HEK293 (cell line): Measurements from ENCODE around the gene NOPCHAP1.

Experiments used
- BCL11B ChIP-seq: fragments of 450-650 bp; formaldehyde crosslinking; IDR thresholded peaks from 2 replicates; pipeline ENCODE4 v1.5.1; 2016; ENCODE audit warnings: low read depth, missing biosample characterization, missing genetic modification characterization
- HOXA7 ChIP-seq: sonication (generic); formaldehyde crosslinking; IDR thresholded peaks from 2 replicates; pipeline ENCODE4 v1.8.1; 2022; ENCODE audit warnings: missing genetic modification reagents, borderline replicate concordance
- KLF10 ChIP-seq: fragments of 450-650 bp; IDR thresholded peaks from 2 replicates; pipeline ENCODE4 v1.5.1; 2018; ENCODE audit warnings: missing biosample characterization, mild to moderate bottlenecking, missing genetic modification characterization
- PRDM1 ChIP-seq: fragments of 450-650 bp; formaldehyde crosslinking; IDR thresholded peaks from 2 replicates; pipeline ENCODE4; 2016; ENCODE audit warnings: missing biosample characterization, missing genetic modification characterization
- RBAK ChIP-seq: fragments of 450-650 bp; formaldehyde crosslinking; IDR thresholded peaks from 2 replicates; pipeline ENCODE4 v1.5.1; 2016; ENCODE audit warnings: missing biosample characterization, missing genetic modification characterization
- ZBTB17 ChIP-seq: fragments of 450-650 bp; formaldehyde crosslinking; IDR thresholded peaks from 2 replicates; pipeline ENCODE4 v1.5.1; 2016; ENCODE audit warnings: missing biosample characterization, missing genetic modification characterization
- ZIC2 ChIP-seq: fragments of 450-650 bp; formaldehyde crosslinking; IDR thresholded peaks from 2 replicates; pipeline ENCODE4 v1.5.1; 2016; ENCODE audit warnings: missing biosample characterization, missing genetic modification characterization
- ZNF121 ChIP-seq: fragments of 450-650 bp; formaldehyde crosslinking; IDR thresholded peaks from 2 replicates; pipeline ENCODE4 v1.5.1; 2016; ENCODE audit warnings: missing biosample characterization, missing genetic modification characterization
- ZNF132 ChIP-seq: fragments of 450-650 bp; formaldehyde crosslinking; IDR thresholded peaks from 2 replicates; pipeline ENCODE4 v1.5.1; 2017; ENCODE audit warnings: missing biosample characterization, missing genetic modification characterization, borderline replicate concordance
- ZNF174 ChIP-seq: fragments of 450-650 bp; formaldehyde crosslinking; IDR thresholded peaks from 2 replicates; pipeline ENCODE4 v1.5.0; 2017; ENCODE audit warnings: missing biosample characterization, mild to moderate bottlenecking, missing genetic modification characterization
- ZNF2 ChIP-seq: fragments of 450-650 bp; formaldehyde crosslinking; IDR thresholded peaks from 2 replicates; pipeline ENCODE4 v1.5.1; 2016; ENCODE audit warnings: missing biosample characterization, missing genetic modification characterization
- ZNF221 ChIP-seq: fragments of 450-650 bp; formaldehyde crosslinking; IDR thresholded peaks from 2 replicates; pipeline ENCODE4 v1.5.1; 2017; ENCODE audit warnings: missing biosample characterization, missing genetic modification characterization, borderline replicate concordance
- ZNF23 ChIP-seq: fragments of 450-650 bp; formaldehyde crosslinking; IDR thresholded peaks from 2 replicates; pipeline ENCODE4 v1.5.1; 2016; ENCODE audit warnings: missing biosample characterization, missing genetic modification characterization, borderline replicate concordance
- ZNF266 ChIP-seq: fragments of 450-650 bp; formaldehyde crosslinking; IDR thresholded peaks from 2 replicates; pipeline ENCODE4 v1.5.1; 2016; ENCODE audit warnings: missing biosample characterization, missing genetic modification characterization, low read depth
- ZNF274 ChIP-seq, 2 experiments: fragments of 200-500 bp in 1 of 2; fragments of 450-650 bp in 1 of 2; sonication (Bioruptor generic) in 1 of 2; formaldehyde crosslinking in 1 of 2; IDR thresholded peaks; 2 replicates each; pipeline versions ENCODE4 v1.5.1 to v1.6.1; 2014 to 2016; ENCODE audit warnings: borderline replicate concordance in 1 of 2, inconsistent platforms in 1 of 2, low read length in 1 of 2, missing biosample characterization in 1 of 2, missing genetic modification characterization in 1 of 2
- ZNF311 ChIP-seq: fragments of 450-650 bp; formaldehyde crosslinking; IDR thresholded peaks from 2 replicates; pipeline ENCODE4 v1.5.1; 2017; ENCODE audit warnings: missing biosample characterization, missing genetic modification characterization, borderline replicate concordance
- ZNF416 ChIP-seq: fragments of 450-650 bp; formaldehyde crosslinking; IDR thresholded peaks from 2 replicates; pipeline ENCODE4 v1.5.1; 2016; ENCODE audit warnings: missing biosample characterization, missing genetic modification characterization
- ZNF654 ChIP-seq: fragments of 450-650 bp; formaldehyde crosslinking; IDR thresholded peaks from 2 replicates; pipeline ENCODE4 v1.5.1; 2016; ENCODE audit warnings: low read depth, missing biosample characterization, missing genetic modification characterization
- ZNF670 ChIP-seq: fragments of 450-650 bp; formaldehyde crosslinking; IDR thresholded peaks from 2 replicates; pipeline ENCODE4 v1.5.1; 2016; ENCODE audit warnings: missing biosample characterization, missing genetic modification characterization, low read depth
- ZNF76 ChIP-seq: fragments of 450-650 bp; formaldehyde crosslinking; IDR thresholded peaks from 2 replicates; pipeline ENCODE4; 2016; ENCODE audit warnings: low read depth, missing biosample characterization, missing genetic modification characterization, borderline replicate concordance
- ZNF777 ChIP-seq: fragments of 450-650 bp; formaldehyde crosslinking; IDR thresholded peaks from 2 replicates; pipeline ENCODE4 v1.5.1; 2017; ENCODE audit warnings: missing biosample characterization, missing genetic modification characterization, borderline replicate concordance
- ZSCAN16 ChIP-seq: fragments of 450-650 bp; formaldehyde crosslinking; IDR thresholded peaks from 2 replicates; pipeline ENCODE4 v1.5.1; 2016; ENCODE audit warnings: missing biosample characterization, missing genetic modification characterization
- ZXDB ChIP-seq: fragments of 450-650 bp; formaldehyde crosslinking; IDR thresholded peaks from 2 replicates; pipeline ENCODE4 v1.5.1; 2016; ENCODE audit warnings: missing biosample characterization, missing genetic modification characterization
- TF ChIP-seq, protein P1 (sequence below): fragments of 450-650 bp; formaldehyde crosslinking; IDR thresholded peaks from 2 replicates; pipeline ENCODE4 v1.5.1; 2016; ENCODE audit warnings: missing biosample characterization, missing genetic modification characterization
- TF ChIP-seq, protein P2 (sequence below): fragments of 450-650 bp; formaldehyde crosslinking; IDR thresholded peaks from 2 replicates; pipeline ENCODE4 v1.5.1; 2016; ENCODE audit warnings: missing biosample characterization, missing genetic modification characterization
- TF ChIP-seq, protein P3 (sequence below): fragments of 450-650 bp; formaldehyde crosslinking; IDR thresholded peaks from 2 replicates; pipeline ENCODE4 v1.5.1; 2017; ENCODE audit warnings: missing biosample characterization, missing genetic modification characterization
- TF ChIP-seq, protein P4 (sequence below): IDR thresholded peaks from 2 replicates; pipeline ENCODE4 v1.6.1; 2011; ENCODE audit warnings: mild to moderate bottlenecking, low read depth, low read length, borderline replicate concordance
- TF ChIP-seq, protein P5 (sequence below): fragments of 450-650 bp; formaldehyde crosslinking; IDR thresholded peaks from 2 replicates; pipeline ENCODE4 v1.5.1; 2017; ENCODE audit warnings: missing biosample characterization, missing genetic modification characterization
- TF ChIP-seq, protein P6 (sequence below): fragments of 450-650 bp; formaldehyde crosslinking; optimal IDR thresholded peaks from 2 replicates; pipeline ENCODE3; 2016; ENCODE audit warnings: missing biosample characterization, mild to moderate bottlenecking, missing genetic modification characterization
- TF ChIP-seq, protein P7 (sequence below): fragments of 450-650 bp; formaldehyde crosslinking; IDR thresholded peaks from 2 replicates; pipeline ENCODE4 v1.5.1; 2016; ENCODE audit warnings: missing biosample characterization, missing genetic modification characterization

Gene NOPCHAP1

DNA sequence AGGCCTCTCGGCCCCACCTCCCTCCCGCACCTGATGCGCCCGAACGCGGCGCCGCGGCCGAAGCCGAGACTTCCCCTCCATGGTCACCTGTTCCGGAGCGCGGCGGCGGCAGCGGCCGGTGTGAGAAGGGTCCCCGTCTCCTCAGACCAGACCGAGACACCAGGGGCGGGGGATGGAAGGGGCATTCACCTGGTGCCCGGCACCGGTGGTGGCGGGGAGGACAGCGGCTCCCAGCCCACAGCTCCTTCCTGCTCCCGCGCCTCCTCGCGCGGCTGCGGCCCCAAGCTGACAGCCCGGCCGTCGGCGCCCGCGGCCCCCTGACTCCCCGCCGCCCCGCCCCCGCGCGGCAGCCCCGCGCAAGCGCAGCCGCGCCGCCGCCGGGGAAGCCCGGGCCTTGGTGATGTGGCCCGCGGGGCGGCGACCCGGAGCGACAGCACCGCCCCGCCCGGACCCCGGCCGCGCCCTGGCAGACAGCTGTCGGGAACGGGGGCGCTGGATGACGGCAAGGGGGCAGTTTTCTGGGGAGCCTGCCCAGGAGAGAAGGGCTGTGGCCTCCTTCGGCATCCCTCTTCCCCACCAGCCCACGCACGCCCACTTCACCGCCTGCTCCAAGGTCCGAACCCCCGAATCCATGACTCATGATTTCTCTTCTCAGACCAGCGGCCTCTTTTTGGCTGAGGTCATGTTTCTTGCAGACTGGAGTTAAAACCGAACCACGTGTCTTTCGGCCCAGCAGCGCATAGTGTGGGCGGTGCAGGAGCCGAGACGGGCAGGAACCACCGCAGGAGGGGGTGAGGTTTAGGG lies 27.9 kb upstream of the NOPCHAP1 start, which contains the start of gene SLC41A2 (continued):
- TF ChIP-seq ZNF174 (tag by site-specific recombination) = no peak
- peak; percentile 85 for TF ChIP-seq ZXDB (tag by site-specific recombination)
- peak; percentile 49; the same call in 1 of the 2 replicates for TF ChIP-seq ZNF76 (tag by site-specific recombination)
- no peak for TF ChIP-seq ZSCAN16 (tag by site-specific recombination)
- no peak for TF ChIP-seq ZNF221 (tag by site-specific recombination)
- TF ChIP-seq, protein P1, sequence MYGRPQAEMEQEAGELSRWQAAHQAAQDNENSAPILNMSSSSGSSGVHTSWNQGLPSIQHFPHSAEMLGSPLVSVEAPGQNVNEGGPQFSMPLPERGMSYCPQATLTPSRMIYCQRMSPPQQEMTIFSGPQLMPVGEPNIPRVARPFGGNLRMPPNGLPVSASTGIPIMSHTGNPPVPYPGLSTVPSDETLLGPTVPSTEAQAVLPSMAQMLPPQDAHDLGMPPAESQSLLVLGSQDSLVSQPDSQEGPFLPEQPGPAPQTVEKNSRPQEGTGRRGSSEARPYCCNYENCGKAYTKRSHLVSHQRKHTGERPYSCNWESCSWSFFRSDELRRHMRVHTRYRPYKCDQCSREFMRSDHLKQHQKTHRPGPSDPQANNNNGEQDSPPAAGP = peak; percentile 77
- TF ChIP-seq ZNF121 (tag by site-specific recombination) = no peak
- no peak for TF ChIP-seq ZNF670 (tag by site-specific recombination)
- TF ChIP-seq PRDM1 (tag by site-specific recombination) = no peak
- TF ChIP-seq, protein P2, sequence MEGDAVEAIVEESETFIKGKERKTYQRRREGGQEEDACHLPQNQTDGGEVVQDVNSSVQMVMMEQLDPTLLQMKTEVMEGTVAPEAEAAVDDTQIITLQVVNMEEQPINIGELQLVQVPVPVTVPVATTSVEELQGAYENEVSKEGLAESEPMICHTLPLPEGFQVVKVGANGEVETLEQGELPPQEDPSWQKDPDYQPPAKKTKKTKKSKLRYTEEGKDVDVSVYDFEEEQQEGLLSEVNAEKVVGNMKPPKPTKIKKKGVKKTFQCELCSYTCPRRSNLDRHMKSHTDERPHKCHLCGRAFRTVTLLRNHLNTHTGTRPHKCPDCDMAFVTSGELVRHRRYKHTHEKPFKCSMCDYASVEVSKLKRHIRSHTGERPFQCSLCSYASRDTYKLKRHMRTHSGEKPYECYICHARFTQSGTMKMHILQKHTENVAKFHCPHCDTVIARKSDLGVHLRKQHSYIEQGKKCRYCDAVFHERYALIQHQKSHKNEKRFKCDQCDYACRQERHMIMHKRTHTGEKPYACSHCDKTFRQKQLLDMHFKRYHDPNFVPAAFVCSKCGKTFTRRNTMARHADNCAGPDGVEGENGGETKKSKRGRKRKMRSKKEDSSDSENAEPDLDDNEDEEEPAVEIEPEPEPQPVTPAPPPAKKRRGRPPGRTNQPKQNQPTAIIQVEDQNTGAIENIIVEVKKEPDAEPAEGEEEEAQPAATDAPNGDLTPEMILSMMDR (tag by site-specific recombination) = peak; percentile 79
- no peak for TF ChIP-seq ZNF23 (tag by site-specific recombination)
- TF ChIP-seq, protein P3, sequence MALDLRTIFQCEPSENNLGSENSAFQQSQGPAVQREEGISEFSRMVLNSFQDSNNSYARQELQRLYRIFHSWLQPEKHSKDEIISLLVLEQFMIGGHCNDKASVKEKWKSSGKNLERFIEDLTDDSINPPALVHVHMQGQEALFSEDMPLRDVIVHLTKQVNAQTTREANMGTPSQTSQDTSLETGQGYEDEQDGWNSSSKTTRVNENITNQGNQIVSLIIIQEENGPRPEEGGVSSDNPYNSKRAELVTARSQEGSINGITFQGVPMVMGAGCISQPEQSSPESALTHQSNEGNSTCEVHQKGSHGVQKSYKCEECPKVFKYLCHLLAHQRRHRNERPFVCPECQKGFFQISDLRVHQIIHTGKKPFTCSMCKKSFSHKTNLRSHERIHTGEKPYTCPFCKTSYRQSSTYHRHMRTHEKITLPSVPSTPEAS = no peak; the same call in 1 of the 2 replicates
- peak; percentile 70 for TF ChIP-seq ZBTB17 (tag by site-specific recombination)
- no peak for TF ChIP-seq RBAK (tag by site-specific recombination)
- no peak for TF ChIP-seq ZNF274 (IDR thresholded peaks at IDR 0.05; ENCODE audit: low read length)
- no peak for TF ChIP-seq ZNF274 (tag by site-specific recombination; IDR thresholded peaks at IDR 0.05; ENCODE audit: borderline replicate concordance)
- peak; percentile 76; the same call in 1 of the 2 replicates for TF ChIP-seq ZIC2
- TF ChIP-seq, protein P4, sequence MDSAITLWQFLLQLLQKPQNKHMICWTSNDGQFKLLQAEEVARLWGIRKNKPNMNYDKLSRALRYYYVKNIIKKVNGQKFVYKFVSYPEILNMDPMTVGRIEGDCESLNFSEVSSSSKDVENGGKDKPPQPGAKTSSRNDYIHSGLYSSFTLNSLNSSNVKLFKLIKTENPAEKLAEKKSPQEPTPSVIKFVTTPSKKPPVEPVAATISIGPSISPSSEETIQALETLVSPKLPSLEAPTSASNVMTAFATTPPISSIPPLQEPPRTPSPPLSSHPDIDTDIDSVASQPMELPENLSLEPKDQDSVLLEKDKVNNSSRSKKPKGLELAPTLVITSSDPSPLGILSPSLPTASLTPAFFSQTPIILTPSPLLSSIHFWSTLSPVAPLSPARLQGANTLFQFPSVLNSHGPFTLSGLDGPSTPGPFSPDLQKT = no peak
- no peak for TF ChIP-seq ZNF654
- TF ChIP-seq KLF10 (tag by site-specific recombination) = peak; percentile 76; the same call in 1 of the 2 replicates
- TF ChIP-seq BCL11B (tag by site-specific recombination) = peak; percentile 46; the same call in 1 of the 2 replicates
- no peak for TF ChIP-seq ZNF311 (tag by site-specific recombination)
- TF ChIP-seq, protein P5, sequence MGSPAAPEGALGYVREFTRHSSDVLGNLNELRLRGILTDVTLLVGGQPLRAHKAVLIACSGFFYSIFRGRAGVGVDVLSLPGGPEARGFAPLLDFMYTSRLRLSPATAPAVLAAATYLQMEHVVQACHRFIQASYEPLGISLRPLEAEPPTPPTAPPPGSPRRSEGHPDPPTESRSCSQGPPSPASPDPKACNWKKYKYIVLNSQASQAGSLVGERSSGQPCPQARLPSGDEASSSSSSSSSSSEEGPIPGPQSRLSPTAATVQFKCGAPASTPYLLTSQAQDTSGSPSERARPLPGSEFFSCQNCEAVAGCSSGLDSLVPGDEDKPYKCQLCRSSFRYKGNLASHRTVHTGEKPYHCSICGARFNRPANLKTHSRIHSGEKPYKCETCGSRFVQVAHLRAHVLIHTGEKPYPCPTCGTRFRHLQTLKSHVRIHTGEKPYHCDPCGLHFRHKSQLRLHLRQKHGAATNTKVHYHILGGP (tag by site-specific recombination) = no peak
- TF ChIP-seq ZNF266 (tag by site-specific recombination) = no peak
- TF ChIP-seq ZNF416 = no peak
- no peak for TF ChIP-seq HOXA7 (CRISPR knock-in tag)
- TF ChIP-seq, protein P6, sequence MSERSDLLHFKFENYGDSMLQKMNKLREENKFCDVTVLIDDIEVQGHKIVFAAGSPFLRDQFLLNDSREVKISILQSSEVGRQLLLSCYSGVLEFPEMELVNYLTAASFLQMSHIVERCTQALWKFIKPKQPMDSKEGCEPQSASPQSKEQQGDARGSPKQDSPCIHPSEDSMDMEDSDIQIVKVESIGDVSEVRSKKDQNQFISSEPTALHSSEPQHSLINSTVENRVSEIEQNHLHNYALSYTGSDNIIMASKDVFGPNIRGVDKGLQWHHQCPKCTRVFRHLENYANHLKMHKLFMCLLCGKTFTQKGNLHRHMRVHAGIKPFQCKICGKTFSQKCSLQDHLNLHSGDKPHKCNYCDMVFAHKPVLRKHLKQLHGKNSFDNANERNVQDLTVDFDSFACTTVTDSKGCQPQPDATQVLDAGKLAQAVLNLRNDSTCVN (tag by site-specific recombination) = peak; percentile 95
- TF ChIP-seq, protein P7, sequence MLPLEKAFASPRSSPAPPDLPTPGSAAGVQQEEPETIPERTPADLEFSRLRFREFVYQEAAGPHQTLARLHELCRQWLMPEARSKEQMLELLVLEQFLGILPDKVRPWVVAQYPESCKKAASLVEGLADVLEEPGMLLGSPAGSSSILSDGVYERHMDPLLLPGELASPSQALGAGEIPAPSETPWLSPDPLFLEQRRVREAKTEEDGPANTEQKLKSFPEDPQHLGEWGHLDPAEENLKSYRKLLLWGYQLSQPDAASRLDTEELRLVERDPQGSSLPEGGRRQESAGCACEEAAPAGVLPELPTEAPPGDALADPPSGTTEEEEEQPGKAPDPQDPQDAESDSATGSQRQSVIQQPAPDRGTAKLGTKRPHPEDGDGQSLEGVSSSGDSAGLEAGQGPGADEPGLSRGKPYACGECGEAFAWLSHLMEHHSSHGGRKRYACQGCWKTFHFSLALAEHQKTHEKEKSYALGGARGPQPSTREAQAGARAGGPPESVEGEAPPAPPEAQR (tag by site-specific recombination) = no peak
- TF ChIP-seq ZNF2 (tag by site-specific recombination) = peak; percentile 13; the same call in 1 of the 2 replicates
- no peak for TF ChIP-seq ZNF132 (tag by site-specific recombination)
- TF ChIP-seq ZNF777 (tag by site-specific recombination) = no peak
